Activated CD4-positive, alpha-beta T cell treated with anti-CD3 and anti-CD28 coated beads for 48 hours (primary cell): ENCODE data around the gene ZNF652.
A peak's percentile ranks its signal among the peaks of the same experiment; 100 is the strongest.

ENCODE experiments used
- DNase-seq: peaks from one replicate; pipeline ENCODE4 v3.0.0-alpha.2; 2020

Gene ZNF652

DNA sequence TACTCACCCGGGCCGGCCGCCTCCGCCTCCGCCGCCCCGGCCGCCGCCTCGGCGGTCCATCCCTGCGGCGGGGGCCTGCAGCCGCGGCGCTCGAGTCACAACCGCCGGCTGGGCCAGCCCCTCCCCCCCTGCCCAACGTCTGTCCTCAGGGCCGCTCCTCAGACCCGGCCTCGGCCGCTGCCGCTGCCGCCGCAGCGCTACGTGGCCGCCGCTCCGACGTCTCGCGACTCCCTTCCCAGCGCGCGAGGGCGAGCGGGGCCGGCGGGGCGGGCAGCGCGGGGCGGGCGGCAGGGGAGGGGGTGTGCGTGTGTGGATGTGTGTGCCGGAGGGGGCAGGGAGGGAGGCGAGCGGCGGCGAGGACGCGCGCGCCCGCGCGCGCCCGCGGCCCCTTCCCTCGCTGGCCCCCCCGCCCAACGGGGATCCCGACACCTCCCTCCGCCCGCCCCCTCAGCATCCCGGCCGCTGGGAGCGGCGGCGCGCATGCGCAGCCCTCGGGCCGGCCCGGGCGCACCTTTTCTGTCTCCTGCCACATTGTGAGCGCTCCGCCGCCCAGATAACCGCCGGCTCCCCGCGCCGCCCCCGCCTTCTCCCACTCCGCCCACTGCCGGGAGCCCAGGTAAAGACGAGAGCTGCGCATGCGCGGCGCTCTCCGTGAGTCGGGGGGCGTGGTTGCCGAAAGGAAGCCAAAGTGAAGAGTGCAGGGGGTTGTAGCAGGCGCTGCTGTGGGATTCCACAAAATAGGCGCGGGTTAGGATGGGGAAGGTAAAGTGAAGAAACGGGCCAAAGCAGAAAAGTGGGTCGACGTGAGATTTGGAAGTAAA is at the start of gene ZNF652:
TSS of gene ZNF652 (minus strand) at position 349 of the 821 bp plus-strand sequence. CDS start 44,525 bp downstream, outside the sequence.
- peak; percentile 89 for DNase-seq

- no peak for DNase-seq
These were observed 47.0 kb upstream of the ZNF652 start for GRCh38 chr17:49409066-49409465.

DNA sequence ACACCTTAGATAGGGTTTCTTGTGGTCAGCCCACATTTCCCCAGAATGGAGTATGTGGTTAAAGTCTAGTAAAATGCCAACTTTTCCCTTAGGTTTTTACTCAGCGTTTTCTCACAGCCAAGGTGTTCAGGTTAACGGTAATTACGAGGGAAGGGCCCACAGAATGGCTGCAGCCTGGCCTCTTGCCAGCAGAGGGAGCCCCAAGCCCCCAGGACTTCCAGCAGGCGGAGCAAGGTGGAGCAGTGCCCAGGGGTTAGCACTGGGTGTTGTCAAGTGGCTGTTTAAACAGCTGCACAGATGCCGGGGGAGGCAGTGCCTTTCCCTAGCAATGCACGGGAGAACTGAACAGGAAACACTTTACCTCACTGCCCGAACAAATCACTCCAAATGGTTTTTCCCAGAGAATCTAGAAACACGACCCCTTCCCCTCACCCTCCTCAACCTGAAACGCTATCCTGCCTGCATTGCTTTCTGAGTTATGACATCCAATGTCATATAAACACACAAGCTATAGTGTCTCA is 46.0 kb upstream of the ZNF652 start:
- DNase-seq: peak; percentile 92

- DNase-seq: no peak
These were observed 45.0 kb upstream of the ZNF652 start for GRCh38 chr17:49407086-49407485.

DNA sequence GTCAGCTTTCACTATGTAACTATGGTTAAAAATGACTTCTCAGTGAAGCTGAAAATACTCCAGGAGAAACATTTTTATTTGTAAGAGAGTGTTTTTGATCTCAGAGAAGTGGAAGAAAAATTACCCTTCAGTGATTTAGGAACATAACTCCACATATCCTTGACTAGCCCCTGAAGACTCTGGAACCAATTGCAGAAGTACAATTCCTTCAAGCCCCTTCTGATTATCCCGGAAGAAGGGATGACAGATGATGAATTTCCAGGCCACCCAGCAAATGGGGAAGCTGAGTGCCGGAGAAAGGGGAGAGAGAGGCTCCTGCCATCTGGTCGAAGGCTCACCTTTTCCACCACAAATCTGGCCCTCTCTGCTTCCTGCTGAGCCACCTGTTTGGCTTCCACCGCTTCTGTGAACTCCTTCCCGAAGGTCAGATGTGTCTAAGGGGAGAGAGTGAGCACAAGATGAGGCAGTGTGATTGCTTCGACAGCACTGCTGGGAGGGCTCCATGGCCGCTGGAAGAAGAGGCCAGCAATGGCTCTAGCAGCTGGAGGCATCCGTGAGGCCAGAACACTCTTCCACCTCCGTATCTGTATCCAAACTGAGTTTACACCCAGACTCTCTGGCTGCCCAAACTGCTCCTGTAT is 44.5 kb upstream of the ZNF652 start:
- no peak for DNase-seq

DNA sequence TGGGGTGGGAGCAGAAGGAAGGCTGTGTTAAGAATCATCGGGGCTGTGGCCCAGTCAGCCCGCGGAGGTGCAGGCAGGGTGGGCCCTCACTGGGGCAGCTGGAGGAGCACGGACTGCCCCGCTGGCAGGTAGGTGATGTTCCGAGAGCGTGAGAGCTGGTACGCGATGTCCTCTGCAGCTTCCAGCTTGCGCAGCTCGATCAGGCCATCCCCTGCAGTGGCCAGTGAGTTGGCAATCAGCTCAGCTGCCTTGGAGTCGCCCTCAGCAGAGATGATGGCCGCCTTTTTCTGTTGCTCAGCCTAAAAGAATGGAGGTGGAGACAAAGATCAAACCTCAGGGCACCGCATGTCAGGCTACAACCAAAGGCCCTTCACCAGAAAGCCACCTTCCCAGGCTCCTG is 42.9 kb upstream of the ZNF652 start:
- no peak for DNase-seq

- no peak for DNase-seq
These were observed 42.3 kb upstream of the ZNF652 start for GRCh38 chr17:49404361-49404760.

GRCh38 chr17:49403514-49404289 is 41.7 kb upstream of the ZNF652 start:
- no peak for DNase-seq

- DNase-seq: no peak
These were observed 40.7 kb upstream of the ZNF652 start for GRCh38 chr17:49402706-49403105.

- no peak for DNase-seq
These were observed 40.0 kb upstream of the ZNF652 start for GRCh38 chr17:49401971-49402611.

- no peak for DNase-seq
These were observed 37.9 kb upstream of the ZNF652 start for GRCh38 chr17:49399995-49400394.

DNA sequence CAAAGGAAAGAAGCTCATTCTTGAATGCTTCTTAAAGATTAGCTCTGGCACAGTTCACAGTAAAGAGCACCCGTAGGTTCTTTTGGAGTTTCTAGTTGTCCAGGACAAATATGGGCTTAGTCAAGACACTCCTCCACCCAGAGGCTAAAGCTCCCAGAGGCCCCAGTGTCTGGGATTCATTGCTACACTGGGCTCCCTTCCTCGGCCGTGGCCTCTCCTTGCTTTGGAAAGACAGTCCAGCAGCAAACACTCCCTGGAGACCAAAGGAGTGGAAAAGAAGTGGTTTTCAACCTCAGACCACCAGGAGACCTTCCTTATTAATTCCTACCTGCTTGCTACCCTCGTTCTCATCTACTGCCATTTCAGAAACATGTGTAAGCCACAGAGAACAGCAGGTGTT is 35.5 kb upstream of the ZNF652 start:
- no peak for DNase-seq

GRCh38 chr17:49393491-49394255 is 31.6 kb upstream of the ZNF652 start:
- no peak for DNase-seq

DNA sequence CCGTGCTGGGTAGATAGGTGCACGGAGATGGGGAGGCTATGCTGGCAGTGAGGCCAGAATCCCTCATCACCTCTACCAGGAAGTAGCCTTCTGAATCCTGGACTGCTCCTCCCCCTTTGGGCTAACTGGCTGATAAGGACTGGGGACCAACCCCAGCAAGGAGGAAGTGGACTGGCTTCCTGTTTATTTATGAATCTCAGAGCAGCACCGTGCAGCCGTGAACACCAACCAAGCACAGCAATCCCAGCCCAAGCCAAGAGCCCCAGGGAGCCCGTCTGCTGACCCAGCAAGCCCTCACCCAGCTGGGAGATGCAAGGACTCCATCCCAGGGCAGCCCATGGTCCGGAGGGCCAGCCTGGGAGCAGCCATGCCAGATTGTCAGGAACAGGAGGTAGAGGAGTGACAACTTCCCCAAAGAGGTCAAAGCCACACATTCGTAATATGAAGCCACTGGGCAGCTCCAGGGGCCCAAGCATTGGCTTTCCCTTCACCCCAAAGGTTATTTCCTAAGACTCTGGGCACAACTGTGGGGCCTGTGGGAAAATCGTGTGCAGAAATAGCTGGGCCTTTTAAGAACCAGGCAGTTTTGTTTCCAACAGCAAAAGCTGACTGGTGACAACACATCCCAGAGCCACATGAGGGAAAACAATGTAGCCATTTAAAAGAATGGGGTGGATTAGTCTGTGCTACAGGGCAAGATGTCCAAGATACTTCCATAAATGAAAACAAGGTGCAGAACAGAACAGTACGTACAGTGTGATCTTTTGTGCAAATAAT is 28.7 kb upstream of the ZNF652 start:
- no peak for DNase-seq

DNA sequence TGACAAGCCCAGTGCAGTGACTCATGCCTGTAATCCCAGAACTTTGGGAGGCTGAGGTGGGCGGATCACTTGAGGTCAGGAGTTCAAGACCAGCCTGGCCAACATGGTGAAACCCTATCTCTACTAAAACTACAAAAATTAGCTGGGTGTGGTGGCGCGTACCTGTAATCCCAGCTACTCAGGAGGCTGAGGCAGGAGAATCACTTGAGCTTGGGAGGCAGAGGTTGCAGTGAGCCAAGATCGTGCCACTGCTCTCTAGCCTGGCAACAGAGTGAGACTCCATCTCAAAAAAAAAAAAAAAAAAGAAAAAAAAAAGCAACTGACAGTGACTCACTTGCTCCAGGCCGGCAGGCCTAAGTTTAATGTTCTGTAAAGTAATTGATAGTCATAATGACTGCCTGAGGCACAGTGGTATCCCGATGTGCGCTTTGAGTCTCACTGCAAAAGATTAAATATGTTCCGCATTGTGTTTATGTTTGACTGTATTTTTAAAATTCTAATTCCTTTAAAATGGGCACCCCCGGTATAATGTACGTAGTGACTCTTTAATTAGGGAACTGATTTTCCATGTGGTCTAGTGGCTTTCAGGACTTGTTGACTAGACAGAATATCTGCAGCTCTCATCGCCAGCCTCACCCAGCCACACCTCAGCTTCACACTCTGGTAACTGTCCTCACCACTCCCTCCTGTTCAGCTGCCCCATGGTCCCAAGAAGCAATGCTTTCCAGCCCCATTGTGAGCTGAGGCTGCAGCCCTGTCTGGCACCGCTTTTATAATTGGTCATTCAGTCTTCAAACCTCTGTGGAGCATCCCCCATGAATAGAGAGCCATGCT is 27.7 kb upstream of the ZNF652 start:
- DNase-seq: peak; percentile 21

DNA sequence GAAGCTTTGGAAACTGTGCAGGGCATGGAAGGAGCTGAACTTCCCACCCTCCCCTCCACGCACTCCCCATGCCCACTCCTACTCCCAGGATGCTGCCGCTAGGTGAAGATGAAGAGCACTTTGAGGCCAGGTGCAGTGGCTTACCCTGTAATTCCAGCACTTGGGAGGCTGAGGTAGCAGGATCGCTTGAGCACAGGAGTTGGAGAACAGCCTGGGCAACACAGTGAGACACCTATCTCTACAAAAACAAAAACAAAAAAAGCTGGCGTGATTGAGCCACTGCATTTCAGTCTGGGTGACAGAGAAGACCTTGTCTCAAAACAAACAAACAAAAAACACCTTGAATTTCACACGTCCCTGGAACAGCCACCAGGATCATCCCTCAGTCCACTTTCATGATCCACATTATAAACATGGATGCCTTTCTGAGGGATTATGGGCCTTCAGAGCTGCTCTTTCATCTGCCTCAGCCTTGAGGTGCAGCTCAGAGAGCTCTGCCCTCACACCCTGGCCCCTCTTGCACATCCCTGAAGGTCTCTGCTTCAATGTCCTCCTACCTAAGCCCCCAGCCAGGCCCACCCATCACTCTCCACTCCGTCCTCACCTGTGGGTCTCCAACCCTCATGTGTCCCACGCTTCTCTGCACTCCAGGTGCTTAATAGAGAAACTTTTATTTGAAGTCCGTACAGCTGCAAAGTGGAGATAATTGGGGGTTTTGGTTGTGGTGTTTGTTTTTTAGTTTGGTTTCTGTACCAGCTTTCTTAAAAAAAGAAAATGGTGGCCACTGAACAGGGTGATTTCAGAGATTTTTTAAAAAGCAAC is 26.9 kb upstream of the ZNF652 start:
- no peak for DNase-seq

- DNase-seq: peak; percentile 6
These were observed 26.2 kb upstream of the ZNF652 start for GRCh38 chr17:49388290-49388640.

DNA sequence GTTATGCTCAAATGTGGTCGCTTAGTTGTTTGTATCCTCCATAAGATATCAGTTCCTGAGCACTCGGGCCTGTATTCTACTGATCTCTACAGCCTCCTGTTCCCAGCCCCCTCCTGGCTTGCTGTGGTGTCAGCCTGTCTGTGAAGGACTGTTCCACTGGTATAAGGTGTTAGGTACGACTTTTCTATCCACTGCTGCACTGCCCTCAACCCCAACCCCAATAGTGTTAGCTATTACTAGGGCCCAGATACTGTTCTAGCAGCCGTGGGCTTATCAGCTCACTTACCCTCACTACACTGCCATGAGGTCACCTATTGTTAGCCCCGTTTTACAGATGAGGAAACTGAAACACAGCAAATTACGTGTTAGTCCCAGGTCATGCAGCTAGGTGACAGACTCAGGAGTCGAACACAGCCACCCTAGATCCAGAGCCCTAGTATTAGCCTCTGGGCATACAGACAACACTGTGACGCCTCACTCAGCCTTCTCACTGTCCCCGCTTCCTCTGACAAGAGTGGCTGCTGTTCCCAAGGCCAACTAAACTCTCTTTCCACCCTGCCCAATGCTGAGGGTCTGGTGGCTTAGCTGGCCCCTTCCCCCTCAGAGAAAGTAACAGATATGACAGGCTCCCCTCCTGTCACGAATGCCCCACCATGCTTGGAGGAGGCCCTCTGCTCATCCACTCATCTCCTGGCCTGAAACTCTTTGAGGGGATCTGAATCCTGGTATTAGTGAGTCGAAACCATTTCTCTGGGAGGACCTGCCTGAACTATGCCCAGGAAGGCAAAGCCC is 25.6 kb upstream of the ZNF652 start:
- DNase-seq: no peak

DNA sequence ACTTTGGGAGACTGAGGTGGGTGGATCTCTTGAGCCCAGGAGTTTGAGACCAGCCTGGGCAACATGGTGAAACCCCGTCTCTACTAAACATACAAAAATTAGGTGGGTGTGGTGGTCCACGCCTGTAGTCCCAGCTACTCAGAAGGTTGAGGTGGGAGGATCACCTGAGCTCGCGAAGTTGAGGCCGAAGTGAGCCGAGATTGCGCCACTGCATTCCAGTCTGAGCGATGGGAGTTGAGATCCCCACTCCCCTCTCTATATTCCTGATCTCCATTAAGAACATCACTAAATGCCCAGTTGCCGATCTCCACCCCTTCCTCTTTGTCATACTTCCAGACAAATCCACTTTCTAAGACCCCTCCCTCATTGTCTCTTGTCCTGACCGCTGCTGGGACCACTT is 24.3 kb upstream of the ZNF652 start:
- DNase-seq: no peak
